HCEC 1CT (cell line): Measurements from ENCODE around the gene ATG9B.

Source experiments
- DNase-seq: peaks from one replicate; pipeline ENCODE4 v3.0.0-alpha.2; 2017

ATG9B gene

GRCh38 chr7:150977382-150978125, 46.7 kb downstream of the ATG9B start:
- no peak for DNase-seq

- DNase-seq = no peak
Observed at GRCh38 chr7:150976529-150977381, 47.5 kb downstream of the ATG9B start.

GRCh38 chr7:150975536-150976319, 48.6 kb downstream of the ATG9B start:
- DNase-seq = no peak

GRCh38 chr7:150974468-150975391, 49.6 kb downstream of the ATG9B start:
- no peak for DNase-seq

GRCh38 chr7:150973571-150974451, 50.5 kb downstream of the ATG9B start:
- DNase-seq = no peak

GRCh38 chr7:150972741-150973140, 51.6 kb downstream of the ATG9B start:
- DNase-seq = no peak

GRCh38 chr7:150972023-150972468, 52.2 kb downstream of the ATG9B start:
- no peak for DNase-seq

GRCh38 chr7:150971242-150972022, 52.9 kb downstream of the ATG9B start:
- no peak for DNase-seq

GRCh38 chr7:150970424-150970823, 53.9 kb downstream of the ATG9B start:
- DNase-seq = no peak

GRCh38 chr7:150969475-150969874, 54.8 kb downstream of the ATG9B start:
- DNase-seq = no peak

- no peak for DNase-seq
Observed at GRCh38 chr7:150968734-150969372, 55.4 kb downstream of the ATG9B start.

GRCh38 chr7:150968056-150968733, 56.1 kb downstream of the ATG9B start:
- no peak for DNase-seq

GRCh38 chr7:150967349-150967748, 56.9 kb downstream of the ATG9B start:
- DNase-seq = no peak

GRCh38 chr7:150966002-150966401, 58.3 kb downstream of the ATG9B start:
- DNase-seq = no peak

- DNase-seq = no peak
Observed at GRCh38 chr7:150965273-150965830, 58.9 kb downstream of the ATG9B start.
